ENCODE measurements around the gene PRPSAP1.
"Not testable (repeated sequence)": the region's sequence is repeated elsewhere in the genome, so short reads cannot be mapped to it uniquely, and the experiment has no call there.

Gene PRPSAP1

GRCh38 chr17:76318586-76318985 lies 35.1 kb downstream of the PRPSAP1 start:
- DNase-seq (ENCODE audit: low spot score), result no peak

GRCh38 chr17:76317535-76317934 lies 36.2 kb downstream of the PRPSAP1 start:
- DNase-seq (ENCODE audit: low spot score), result no peak

GRCh38 chr17:76314392-76315227 lies 39.1 kb downstream of the PRPSAP1 start:
- no peak for DNase-seq (ENCODE audit: low spot score)

- no peak for DNase-seq (ENCODE audit: low spot score)
Observed at GRCh38 chr17:76312735-76313134, 41.0 kb downstream of the PRPSAP1 start.

GRCh38 chr17:76309461-76309860 lies 44.3 kb downstream of the PRPSAP1 start:
- DNase-seq (ENCODE audit: low spot score), result no peak

GRCh38 chr17:76307966-76308338 lies 45.8 kb downstream of the PRPSAP1 start, which contains the start of gene QRICH2:
QRICH2 (minus strand) TSS chr17:76308276; CDS start chr17:76307998, 278 bp downstream.
- no peak for DNase-seq (ENCODE audit: low spot score)

GRCh38 chr17:76307299-76307965 lies 46.3 kb downstream of the PRPSAP1 start:
- DNase-seq (ENCODE audit: low spot score), result no peak

- not testable (repeated sequence) for DNase-seq (ENCODE audit: low spot score)
Observed at GRCh38 chr17:76305135-76305454, 48.6 kb downstream of the PRPSAP1 start.

- DNase-seq (ENCODE audit: low spot score), result no peak
Observed at GRCh38 chr17:76304226-76305134, 49.2 kb downstream of the PRPSAP1 start.

- DNase-seq (ENCODE audit: low spot score), result no peak
Observed at GRCh38 chr17:76297436-76297835, 56.3 kb downstream of the PRPSAP1 start.

GRCh38 chr17:76296889-76297288 lies 56.8 kb downstream of the PRPSAP1 start:
- DNase-seq (ENCODE audit: low spot score), result no peak

- no peak for DNase-seq (ENCODE audit: low spot score)
Observed at GRCh38 chr17:76296186-76296585, 57.5 kb downstream of the PRPSAP1 start.

GRCh38 chr17:76293106-76293505 lies 60.6 kb downstream of the PRPSAP1 start:
- DNase-seq (ENCODE audit: low spot score), result no peak

GRCh38 chr17:76292567-76292966 lies 61.1 kb downstream of the PRPSAP1 start:
- DNase-seq (ENCODE audit: low spot score), result no peak

- DNase-seq (ENCODE audit: low spot score), result no peak
Observed at GRCh38 chr17:76281573-76282371, 71.9 kb downstream of the PRPSAP1 start.

GRCh38 chr17:76280650-76281049 lies 73.1 kb downstream of the PRPSAP1 start:
- no peak for DNase-seq (ENCODE audit: low spot score)

- no peak for DNase-seq (ENCODE audit: low spot score)
Observed at GRCh38 chr17:76279742-76280287, 73.9 kb downstream of the PRPSAP1 start.

GRCh38 chr17:76278952-76279741 lies 74.6 kb downstream of the PRPSAP1 start:
- peak; percentile 81 for DNase-seq (ENCODE audit: low spot score)

- DNase-seq (ENCODE audit: low spot score), result no peak
Observed at GRCh38 chr17:76278268-76278908, 75.3 kb downstream of the PRPSAP1 start.

Data from Ammon's horn (tissue), 1 donor.